Dedifferentiated amniotic fluid mesenchymal stem cell (primary cell): ENCODE measurements around the gene SLC36A4.
"Not testable (repeated sequence)": the region's sequence is repeated elsewhere in the genome, so short reads cannot be mapped to it uniquely, and the experiment has no call there.

Experiments
- DNase-seq: peaks from one replicate; pipeline ENCODE4 v3.0.0-alpha.2; 2016; ENCODE audit errors: extremely low spot score

The SLC36A4 gene

GRCh38 chr11:93197380-93198214 lies at the start of gene SLC36A4:
TSS of gene SLC36A4 (minus strand) at chr11:93197991. CDS start at chr11:93197832, 159 bp downstream.
- DNase-seq = peak; percentile 93

GRCh38 chr11:93246790-93247189 lies 49.0 kb upstream of the SLC36A4 start:
- DNase-seq = not testable (repeated sequence)

- DNase-seq = no peak
Observed at GRCh38 chr11:93244018-93244417, 46.2 kb upstream of the SLC36A4 start.

GRCh38 chr11:93239966-93240365 lies 42.2 kb upstream of the SLC36A4 start:
- DNase-seq = no peak

GRCh38 chr11:93238956-93239355 lies 41.2 kb upstream of the SLC36A4 start:
- DNase-seq = no peak

GRCh38 chr11:93236741-93237675 lies 39.2 kb upstream of the SLC36A4 start:
- DNase-seq = peak; percentile 36

GRCh38 chr11:93234602-93235207 lies 36.9 kb upstream of the SLC36A4 start:
- peak; percentile 90 for DNase-seq

- DNase-seq = no peak
Observed at GRCh38 chr11:93229876-93230275, 32.1 kb upstream of the SLC36A4 start.

GRCh38 chr11:93225662-93226061 lies 27.9 kb upstream of the SLC36A4 start:
- DNase-seq = no peak

- no peak for DNase-seq
Observed at GRCh38 chr11:93221539-93221938, 23.7 kb upstream of the SLC36A4 start.

- no peak for DNase-seq
Observed at GRCh38 chr11:93220078-93220477, 22.3 kb upstream of the SLC36A4 start.

GRCh38 chr11:93219440-93219839 lies 21.6 kb upstream of the SLC36A4 start:
- no peak for DNase-seq

- DNase-seq = no peak
Observed at GRCh38 chr11:93216511-93217101, 18.8 kb upstream of the SLC36A4 start.

- no peak for DNase-seq
Observed at GRCh38 chr11:93213622-93214021, 15.8 kb upstream of the SLC36A4 start.

- no peak for DNase-seq
Observed at GRCh38 chr11:93212094-93212493, 14.3 kb upstream of the SLC36A4 start.

GRCh38 chr11:93209466-93209865 lies 11.7 kb upstream of the SLC36A4 start:
- no peak for DNase-seq

- DNase-seq = no peak
Observed at GRCh38 chr11:93208663-93209270, 11.0 kb upstream of the SLC36A4 start.

GRCh38 chr11:93199616-93200015 lies 1.8 kb upstream of the SLC36A4 start:
- no peak for DNase-seq

- peak; percentile 29 for DNase-seq
Observed at GRCh38 chr11:93198215-93198845, 539 bp upstream of the SLC36A4 start.

- DNase-seq = no peak
Observed at GRCh38 chr11:93196816-93197379, 893 bp downstream of the SLC36A4 start.
